Activated CD8-positive, alpha-beta T cell treated with anti-CD3 and anti-CD28 coated beads, Interleukin-2, amount 10 ng/mL, durations not matched to agents 7 days and 5 days (primary cell): Measurements from ENCODE around the gene CDKL2. TPM values are rescaled to one million over a fixed set of nuclear protein-coding genes. Genes with fewer than 3 reads are reported as not detected.

Experiments
- ATAC-seq: fragments of 150-1000 bp; cut with Tn5 transposase; one replicate; pipeline ENCODE4 v1.10.0; 2021; ENCODE audit warnings: moderate library complexity
- CTCF ChIA-PET: fragments of 350-600 bp; sonication (Branson Sonifier 250); formaldehyde crosslinking; loops from one replicate; lab custom pipeline; 2021; ENCODE audit warnings: antibody characterized with exemption; lab: Charles Lee
- POLR2A ChIA-PET: fragments of 350-600 bp; sonication (Branson Sonifier 250); formaldehyde crosslinking; loops from one replicate; lab custom pipeline; 2021; ENCODE audit warnings: antibody characterized with exemption; lab: Charles Lee
- DNase-seq: peaks from one replicate; pipeline ENCODE4 v3.0.0-alpha.2; 2020
- H3K27ac Mint-ChIP-seq: one replicate; pipeline ENCODE4 v1.8.0; 2021; ENCODE audit warnings: mild to moderate bottlenecking, mixed read lengths
- H3K27me3 Mint-ChIP-seq: one replicate; pipeline ENCODE4 v1.8.0; 2021; ENCODE audit warnings: low read depth, mixed read lengths
- H3K36me3 Mint-ChIP-seq: one replicate; pipeline ENCODE4 v1.8.0; 2021; ENCODE audit warnings: low read depth, mixed read lengths
- H3K4me1 Mint-ChIP-seq: one replicate; pipeline ENCODE4 v1.8.0; 2021; ENCODE audit warnings: low read depth, mixed read lengths
- H3K4me3 Mint-ChIP-seq: one replicate; pipeline ENCODE4 v1.8.0; 2021; ENCODE audit warnings: mild to moderate bottlenecking, mixed read lengths
- H3K9me3 Mint-ChIP-seq: one replicate; pipeline ENCODE4 v1.8.0; 2022; ENCODE audit warnings: mixed read lengths; ENCODE audit not compliant: insufficient read depth
- total RNA-seq, 2 experiments: library from RNA; stranded (reverse); gene quantifications; one replicate each; pipeline ENCODE4 v1.2.3, GENCODE V29; 2021

Gene CDKL2
- total RNA-seq = under 1 TPM; 0.45 to 0.60 TPM

DNA sequence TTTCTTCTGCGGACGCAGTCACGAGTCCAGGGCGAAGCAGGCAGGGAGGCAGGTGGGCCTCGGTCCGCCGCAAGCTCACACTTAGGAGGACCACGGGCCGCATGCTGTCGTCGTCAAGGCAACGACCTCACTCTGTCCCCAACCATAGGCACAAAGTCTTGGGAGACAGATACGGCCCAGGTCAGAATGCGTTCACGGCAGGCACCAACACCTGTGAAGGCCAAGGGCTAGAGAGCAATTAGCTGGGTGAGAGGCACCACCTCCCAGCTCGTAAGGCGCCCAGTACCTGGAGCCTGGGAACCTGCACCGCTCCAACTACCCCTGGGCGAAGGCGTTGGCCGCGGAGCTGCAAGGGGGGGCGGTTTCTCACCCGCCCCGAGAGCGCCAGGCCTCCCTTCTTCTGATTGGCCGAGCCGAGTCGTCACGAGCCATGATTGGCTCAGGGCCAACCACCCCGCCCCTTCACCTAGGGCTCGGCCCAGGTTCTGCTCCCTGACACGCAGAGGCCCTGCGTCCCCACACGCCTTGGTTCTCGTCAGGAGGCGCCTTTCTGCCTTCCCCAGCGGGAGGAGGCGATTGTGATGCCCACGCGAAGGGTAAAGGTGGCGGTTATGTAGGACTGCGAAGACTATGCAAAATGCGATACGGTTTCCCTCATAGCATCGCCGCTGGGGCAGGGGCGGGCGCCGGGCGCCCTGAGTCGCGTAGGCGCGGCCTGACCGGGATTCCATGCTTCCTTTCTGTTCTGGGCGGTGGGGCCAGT, at the start of gene CDKL2:
Gene CDKL2 (minus strand): TSS at position 355 of the 763 bp plus-strand sequence. CDS start 4,540 bp downstream, outside the sequence.
- ChIA-PET CTCF (interaction anchor here (0.7 to 0.8 kb wide), 2 partner anchors 16 to 93 kb away, joined by 3 to 6 read pairs; partner anchors contain the start of gene USO1), POLR2A (interaction anchor here (0.9 kb wide), 1 partner anchor 38 kb away, joined by 3 read pairs; no protein-coding TSS in a partner anchor)
- Mint-ChIP-seq H3K36me3 (no peaks in the 10 kb centered on the region), H3K4me3 (peak within 1 kb of the TSS; percentile 79), H3K9me3 (no peaks in the 10 kb centered on the region), H3K27me3 (peaks cover 2% of the 10 kb centered on the region), H3K4me1 (peaks cover 25% of the 10 kb centered on the region), H3K27ac (peak within 1 kb of the TSS; percentile 62)
- peak; percentile 99 for ATAC-seq
- peak; percentile 93 for DNase-seq

GRCh38 chr4:75678965-75679364, 48.6 kb upstream of the CDKL2 start:
- H3K27ac Mint-ChIP-seq = no peak overlapping the region
- H3K27me3 Mint-ChIP-seq = no peaks in the 10 kb centered on the region
- ChIA-PET CTCF (interaction anchor here (1.5 kb wide), 1 partner anchor 30 kb away, joined by 3 read pairs; no protein-coding TSS in a partner anchor), POLR2A (no interaction called here)
- H3K4me3 Mint-ChIP-seq = no peak overlapping the region
- DNase-seq = no peak
- H3K4me1 Mint-ChIP-seq = peaks cover 37% of the 10 kb centered on the region
- peaks cover 2% of the 10 kb centered on the region for H3K36me3 Mint-ChIP-seq
- no peaks in the 10 kb centered on the region for H3K9me3 Mint-ChIP-seq
- no peak for ATAC-seq

DNA sequence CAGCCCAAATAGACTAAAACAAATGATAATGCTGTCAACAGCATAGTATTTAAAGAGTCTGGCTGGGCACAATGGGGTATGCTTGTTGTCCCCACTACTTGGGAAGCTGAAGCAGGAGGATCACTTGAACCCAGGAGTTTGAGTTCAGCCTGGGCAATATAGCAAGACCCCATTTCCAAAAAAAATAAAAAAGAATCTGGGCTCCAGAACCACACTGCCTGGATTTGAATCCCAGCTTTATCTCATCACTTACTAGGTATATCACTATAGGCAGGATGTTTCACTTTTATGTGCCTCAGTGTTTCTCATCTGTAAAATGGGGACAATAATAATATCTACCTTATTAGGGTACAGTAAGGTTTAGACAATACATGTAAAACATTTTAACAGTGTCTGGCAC, 48.1 kb upstream of the CDKL2 start:
- Mint-ChIP-seq H3K36me3 (peaks cover 2% of the 10 kb centered on the region), H3K4me3 (no peak overlapping the region), H3K4me1 (peaks cover 38% of the 10 kb centered on the region), H3K27me3 (no peaks in the 10 kb centered on the region), H3K27ac (no peak overlapping the region), H3K9me3 (no peaks in the 10 kb centered on the region)
- no peak for DNase-seq
- ATAC-seq = no peak
- ChIA-PET CTCF (interaction anchor here (1.5 kb wide), 1 partner anchor 30 kb away, joined by 3 read pairs; no protein-coding TSS in a partner anchor), POLR2A (no interaction called here)

DNA sequence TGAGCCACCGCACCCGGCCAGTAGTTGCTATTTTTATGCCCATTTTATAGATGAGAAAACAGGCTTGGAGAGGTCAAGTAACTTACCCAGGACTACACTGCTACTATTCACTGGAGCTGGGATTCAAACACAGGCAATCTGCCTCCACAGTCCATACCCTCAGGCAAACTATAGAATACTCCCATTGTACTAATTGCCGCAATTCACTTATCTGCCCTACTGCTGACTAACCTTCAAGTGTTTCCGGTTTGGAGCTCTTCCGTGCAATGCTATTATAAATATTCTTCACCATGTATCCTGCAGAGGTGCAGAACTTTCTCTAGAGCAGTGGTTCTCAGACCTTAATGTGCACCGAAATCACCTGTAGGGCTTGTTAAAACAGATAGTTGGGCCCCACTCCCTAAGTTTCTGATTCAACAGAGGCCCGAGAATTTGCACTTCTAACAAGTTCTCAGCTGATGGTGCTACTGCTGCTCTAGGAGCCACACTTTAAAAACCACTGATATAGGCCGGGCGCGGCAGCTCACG, 44.7 kb upstream of the CDKL2 start:
- H3K4me1 Mint-ChIP-seq = peaks cover 36% of the 10 kb centered on the region
- H3K9me3 Mint-ChIP-seq = no peaks in the 10 kb centered on the region
- no peak for DNase-seq
- no peaks in the 10 kb centered on the region for H3K27me3 Mint-ChIP-seq
- ChIA-PET CTCF (interaction anchor here (0.7 to 4.6 kb wide), 2 partner anchors 49 to 103 kb away, joined by 3 to 47 read pairs; partner anchors contain the start of gene USO1), POLR2A (no interaction called here)
- no peak for ATAC-seq
- no peak overlapping the region for H3K27ac Mint-ChIP-seq
- no peak overlapping the region for H3K4me3 Mint-ChIP-seq
- peaks cover 20% of the 10 kb centered on the region for H3K36me3 Mint-ChIP-seq

GRCh38 chr4:75673959-75674328, 43.6 kb upstream of the CDKL2 start:
- Mint-ChIP-seq H3K27me3 (no peaks in the 10 kb centered on the region), H3K4me3 (peak overlapping the region; percentile 99)

DNA sequence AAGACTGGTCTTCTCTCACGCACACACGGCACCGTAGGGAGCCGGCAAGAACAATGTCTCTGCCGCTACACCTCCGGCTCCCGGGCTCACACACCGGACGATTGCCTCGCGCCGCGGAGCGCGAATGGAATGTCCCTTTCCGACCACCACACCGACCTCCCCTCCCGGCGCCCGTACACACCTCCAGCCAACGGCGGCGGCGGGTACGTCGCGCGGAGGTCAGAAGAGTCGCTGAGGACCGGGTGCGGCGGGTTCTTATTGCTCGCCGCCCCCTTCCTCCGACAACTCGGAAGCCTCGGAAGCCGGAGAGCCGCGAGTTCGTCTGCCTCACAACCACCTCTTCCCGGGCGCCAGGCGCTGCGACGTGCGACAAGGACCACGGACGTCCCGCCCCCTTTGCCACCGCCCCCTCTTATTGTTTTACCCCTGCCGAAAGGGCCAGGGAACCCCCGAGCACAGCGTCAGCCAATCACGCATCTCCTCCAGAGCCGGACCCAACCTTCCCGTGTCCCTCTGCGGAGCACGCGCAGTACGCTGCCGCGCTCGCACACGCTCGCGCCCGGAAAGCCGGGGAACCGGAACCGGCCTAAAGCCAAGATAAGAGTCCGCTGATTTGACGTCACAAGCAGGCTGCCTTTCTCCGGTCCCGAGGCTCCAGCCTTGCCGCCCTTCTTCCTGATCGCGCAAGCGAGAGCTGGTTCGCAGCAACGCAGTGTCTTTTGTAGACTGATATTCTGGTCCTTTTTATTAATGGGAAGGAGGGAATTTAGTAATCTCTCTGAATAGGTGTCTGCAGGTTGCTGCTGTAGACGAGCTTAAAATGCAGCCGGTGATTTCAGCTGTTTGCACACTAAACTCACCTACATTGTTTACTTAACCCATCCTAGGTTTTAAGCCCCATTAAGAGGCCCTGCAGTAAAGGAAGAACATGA, 43.0 kb upstream of the CDKL2 start, which contains the start of gene G3BP2:
Gene G3BP2 (minus strand): TSS at position 385 of the 932 bp plus-strand sequence. CDS start 11,386 bp downstream, outside the sequence.
- POLR2A ChIA-PET = interaction anchor here (0.7 to 3.6 kb wide), 17 partner anchors 8 to 267 kb away, joined by 3 to 52 read pairs (median 4); partner anchors contain the start of gene USO1
- DNase-seq = peak; percentile 99
- Mint-ChIP-seq H3K27me3 (no peaks in the 10 kb centered on the region), H3K9me3 (no peaks in the 10 kb centered on the region), H3K4me3 (peak within 1 kb of the TSS; percentile 99), H3K4me1 (peaks cover 46% of the 10 kb centered on the region), H3K27ac (peak within 1 kb of the TSS; percentile 99), H3K36me3 (peaks cover 28% of the 10 kb centered on the region)
- CTCF ChIA-PET = interaction anchor here (0.8 to 4.6 kb wide), 7 partner anchors 9 to 160 kb away, joined by 3 to 47 read pairs (median 4); partner anchors contain the start of gene USO1
- ATAC-seq = peak; percentile 94

More at GRCh38 chr4:75673959-75674328, 43.6 kb upstream of the CDKL2 start:
- H3K36me3 Mint-ChIP-seq = peaks cover 24% of the 10 kb centered on the region
- no peak for DNase-seq
- no peak for ATAC-seq
- CTCF ChIA-PET = interaction anchor here (0.8 to 4.6 kb wide), 7 partner anchors 9 to 160 kb away, joined by 3 to 47 read pairs (median 4); partner anchors contain the start of gene USO1
- H3K27ac Mint-ChIP-seq = peak overlapping the region; percentile 99
- no peaks in the 10 kb centered on the region for H3K9me3 Mint-ChIP-seq
- peaks cover 39% of the 10 kb centered on the region for H3K4me1 Mint-ChIP-seq
- POLR2A ChIA-PET = interaction anchor here (0.7 to 3.6 kb wide), 10 partner anchors 9 to 266 kb away, joined by 3 to 52 read pairs (median 4); partner anchors contain the start of gene USO1

GRCh38 chr4:75672461-75673026, 42.2 kb upstream of the CDKL2 start:
- peak overlapping the region; percentile 99 for H3K4me3 Mint-ChIP-seq
- peaks cover 33% of the 10 kb centered on the region for H3K36me3 Mint-ChIP-seq
- DNase-seq (peak; percentile 88), ATAC-seq (peak; percentile 25)
- peak overlapping the region; percentile 99 for H3K27ac Mint-ChIP-seq
- H3K27me3 Mint-ChIP-seq = no peaks in the 10 kb centered on the region
- ChIA-PET CTCF (interaction anchor here (0.7 to 4.6 kb wide), 5 partner anchors 13 to 51 kb away, joined by 3 to 47 read pairs (median 8); partner anchors contain the start of gene USO1), POLR2A (interaction anchor here (0.7 to 3.6 kb wide), 10 partner anchors 11 to 51 kb away, joined by 3 to 52 read pairs (median 5); partner anchors contain the start of gene USO1)
- peaks cover 53% of the 10 kb centered on the region for H3K4me1 Mint-ChIP-seq
- no peaks in the 10 kb centered on the region for H3K9me3 Mint-ChIP-seq

GRCh38 chr4:75671802-75672421, 41.6 kb upstream of the CDKL2 start:
- peaks cover 59% of the 10 kb centered on the region for H3K4me1 Mint-ChIP-seq
- DNase-seq (no peak), ATAC-seq (no peak)
- H3K4me3 Mint-ChIP-seq = peak overlapping the region; percentile 99
- ChIA-PET POLR2A (interaction anchor here (1.2 to 3.6 kb wide), 8 partner anchors 12 to 52 kb away, joined by 3 to 52 read pairs (median 10); partner anchors contain the start of gene USO1), CTCF (interaction anchor here (0.7 to 4.6 kb wide), 8 partner anchors 12 to 52 kb away, joined by 3 to 47 read pairs (median 6); partner anchors contain the start of gene USO1)
- H3K27me3 Mint-ChIP-seq = no peaks in the 10 kb centered on the region
- H3K36me3 Mint-ChIP-seq = peaks cover 37% of the 10 kb centered on the region
- no peaks in the 10 kb centered on the region for H3K9me3 Mint-ChIP-seq
- peak overlapping the region; percentile 99 for H3K27ac Mint-ChIP-seq

GRCh38 chr4:75668596-75668995, 38.3 kb upstream of the CDKL2 start:
- H3K36me3 Mint-ChIP-seq = peaks cover 47% of the 10 kb centered on the region

More at GRCh38 chr4:75668596-75668995, 38.3 kb upstream of the CDKL2 start:
- DNase-seq (no peak), ATAC-seq (no peak)
- peaks cover 65% of the 10 kb centered on the region for H3K4me1 Mint-ChIP-seq
- peak overlapping the region; percentile 23 for H3K4me3 Mint-ChIP-seq
- ChIA-PET POLR2A (interaction anchor here (1.1 to 2.9 kb wide), 8 partner anchors 10 to 156 kb away, joined by 3 to 22 read pairs (median 4); partner anchors contain the start of genes CDKL2 and USO1), CTCF (interaction anchor here (0.6 to 6.3 kb wide), 8 partner anchors 9 to 55 kb away, joined by 3 to 35 read pairs (median 9); partner anchors contain the start of gene USO1)
- no peaks in the 10 kb centered on the region for H3K9me3 Mint-ChIP-seq
- H3K27me3 Mint-ChIP-seq = no peaks in the 10 kb centered on the region
- H3K27ac Mint-ChIP-seq = peak overlapping the region; percentile 22
